HepG2 (cell line): ENCODE data around the gene ITGB7. TPM values are rescaled to one million over a fixed set of nuclear protein-coding genes. Genes with fewer than 3 reads are reported as not detected.

ENCODE experiments used
- ATAC-seq: fragments of 200-7000 bp; cut with Tn5 transposase; 3 replicates; pipeline ENCODE4 v1.9.1; 2020; ENCODE audit warnings: mild to moderate bottlenecking, moderate library complexity
- BruUV-seq: library from RNA; stranded (reverse); fragments of 400-500 nt; replicated peaks from 2 replicates; lab custom pipeline; 2021; lab: Mats Ljungman, UMichigan
- CTCF ChIA-PET: fragments of 300-600 bp; formaldehyde crosslinking; extraction: SDS; loops from one replicate; lab custom pipeline; 2021; ENCODE audit warnings: low total read pairs, inconsistent platforms, low intra/inter-chr PET ratio; lab: Yijun Ruan, JAX
- POLR2A ChIA-PET: fragments of 350-600 bp; sonication (Branson Sonifier 250); formaldehyde crosslinking; loops from one replicate; lab custom pipeline; 2020; ENCODE audit warnings: antibody characterized with exemption, inconsistent platforms; lab: Yijun Ruan, JAX
- DNase-seq: peaks from one replicate; pipeline ENCODE4 v3.0.0-alpha.2; 2015; ENCODE audit warnings: low spot score
- FAIRE-seq: peaks from 3 replicates; lab custom pipeline; 2011; peaks lifted over from hg19 to GRCh38; lab: Jason Lieb, UNC
- H2AFZ ChIP-seq: one replicate; pipeline ENCODE4 v1.6.1; 2011; ENCODE audit warnings: low read length, inconsistent platforms
- H3K27ac ChIP-seq: fragments of 300-600 bp; 3 replicates; pipeline ENCODE4 v1.8.0; 2011; ENCODE audit warnings: mixed run types, mild to moderate bottlenecking, mixed read lengths, low read length, inconsistent platforms; ENCODE audit not compliant: insufficient read depth; ENCODE audit errors: extremely low read length
- H3K27me3 ChIP-seq, 2 experiments: fragments of 200-600 bp in 1 of 2; 2 replicates in 1 of 2; 3 replicates in 1 of 2; pipeline versions ENCODE4 v1.6.0 to v1.8.0; 2011; ENCODE audit warnings: low read length in 2 of 2, mild to moderate bottlenecking in 2 of 2, moderate library complexity in 2 of 2, inconsistent platforms in 1 of 2; ENCODE audit not compliant: insufficient read depth in 2 of 2, control insufficient read depth in 1 of 2
- H3K36me3 ChIP-seq, 2 experiments: fragments of 200-600 bp in 1 of 2; replicated peaks in 1 of 2; 2 replicates in 1 of 2; 3 replicates in 1 of 2; pipeline versions ENCODE4 v1.5.1 to v1.8.0; 2011; ENCODE audit warnings: low read length in 2 of 2, inconsistent platforms in 1 of 2; ENCODE audit not compliant: insufficient read depth in 2 of 2, control insufficient read depth in 1 of 2
- H3K4me1 ChIP-seq: 2 replicates; pipeline ENCODE4 v1.5.1; 2012; ENCODE audit warnings: low read length, inconsistent platforms; ENCODE audit not compliant: insufficient read depth
- H3K4me2 ChIP-seq: 2 replicates; pipeline ENCODE4 v1.6.0; 2011; ENCODE audit warnings: low read depth, low read length, inconsistent platforms
- H3K4me3 ChIP-seq, 3 experiments: fragments of 200-600 bp in 1 of 3; sonication (generic), shearing (Covaris generic) in 1 of 3; replicated peaks in 1 of 3; 2 replicates each; pipeline ENCODE4 v1.5.1; 2011 to 2016; ENCODE audit warnings: low read length in 3 of 3, inconsistent platforms in 2 of 3, low read depth in 2 of 3, mild to moderate bottlenecking in 2 of 3, control low read depth in 1 of 3, mixed read lengths in 1 of 3; ENCODE audit not compliant: insufficient read depth in 1 of 3
- H3K79me2 ChIP-seq: one replicate; pipeline ENCODE4 v1.6.1; 2011; ENCODE audit warnings: low read length, inconsistent platforms; ENCODE audit not compliant: insufficient read depth
- H3K9ac ChIP-seq: 2 replicates; pipeline ENCODE4 v1.6.0; 2011; ENCODE audit warnings: mild to moderate bottlenecking, low read depth, low read length, inconsistent platforms; ENCODE audit not compliant: insufficient read depth
- H3K9me3 ChIP-seq: 2 replicates; pipeline ENCODE4 v1.5.1; 2012; ENCODE audit warnings: mild to moderate bottlenecking, low read length
- H4K20me1 ChIP-seq: 2 replicates; pipeline ENCODE4 v1.6.0; 2011; ENCODE audit warnings: inconsistent platforms, mild to moderate bottlenecking, low read length, moderate library complexity; ENCODE audit not compliant: insufficient read depth
- BHLHE40 ChIP-seq: IDR thresholded peaks from 2 replicates; pipeline ENCODE4 v1.6.1; 2011; ENCODE audit warnings: low read length, improper control_type of control experiment
- BORCS8-MEF2B ChIP-seq: sonication (generic); formaldehyde crosslinking; IDR thresholded peaks from 2 replicates; pipeline ENCODE4 v1.8.0; 2022; ENCODE audit warnings: mild to moderate bottlenecking, missing genetic modification reagents
- FOXM1 ChIP-seq: sonication (generic); formaldehyde crosslinking; IDR thresholded peaks from 2 replicates; pipeline ENCODE4 v1.5.0; 2020; ENCODE audit warnings: missing genetic modification reagents
- MIER3 ChIP-seq: IDR thresholded peaks from 2 replicates; pipeline ENCODE4 v1.6.1; 2016; ENCODE audit warnings: missing compliant biosample characterization, borderline replicate concordance
- NFIB ChIP-seq: sonication (generic); formaldehyde crosslinking; IDR thresholded peaks from 2 replicates; pipeline ENCODE4 v1.9.0; 2021; ENCODE audit warnings: missing genetic modification reagents, mild to moderate bottlenecking, borderline replicate concordance
- RFX3 ChIP-seq: IDR thresholded peaks from 2 replicates; pipeline ENCODE4 v1.6.1; 2016; ENCODE audit warnings: missing biosample characterization, missing genetic modification reagents
- ZMYM3 ChIP-seq: sonication (generic); formaldehyde crosslinking; IDR thresholded peaks from 2 replicates; pipeline ENCODE4 v1.5.1; 2020; ENCODE audit warnings: mild to moderate bottlenecking, missing genetic modification reagents
- ZNF678 ChIP-seq: sonication (generic); formaldehyde crosslinking; IDR thresholded peaks from 2 replicates; pipeline ENCODE4 v1.4.0; 2020; ENCODE audit warnings: mild to moderate bottlenecking, missing genetic modification reagents
- ZNF777 ChIP-seq: sonication (generic); formaldehyde crosslinking; IDR thresholded peaks from 2 replicates; pipeline ENCODE4 v1.4.0; 2020; ENCODE audit warnings: missing genetic modification reagents
- WGBS: methylation state at CpG from one replicate; pipeline ENCODE4 v1.1.6; 2017; ENCODE audit warnings: low lambda C conversion rate; 5-methylcytosine and 5-hydroxymethylcytosine counted together
- in situ Hi-C: cut with HindIII; loops from 2 replicates; pipeline ENCODE4 v1.10.0; 2017; ENCODE audit warnings: low pct_unique_long_range_greater_than_20kb; ENCODE audit not compliant: extremely low pct_ligation_motif_present
- intact Hi-C: fragments of 100-400 bp; cut with micrococcal nuclease; formaldehyde crosslinking; loops from one replicate; pipeline ENCODE4 v1.10.0; 2022; ENCODE audit not compliant: unreplicated experiment
- polyA plus RNA-seq, 8 experiments: library from polyadenylated mRNA; depleted of rRNA in 3 of 8; stranded (reverse) in 7 of 8; unstranded in 1 of 8; fragments of >200 nt; fragmentation: Illumina TruSeq in 4 of 8; extraction: Trizol in 4 of 8; gene quantifications; 2 replicates each; pipeline versions ENCODE4 v1.2.1 to v1.2.3, GENCODE V29; 2011 to 2016; ENCODE audit warnings: low read depth in 4 of 8, missing spikeins in 1 of 8, mixed read lengths in 1 of 8; ENCODE audit not compliant: insufficient read depth in 1 of 8
- total RNA-seq, 5 experiments: library from RNA; depleted of rRNA; stranded (reverse); fragments of >200 nt; fragmentation: Illumina TruSeq; extraction: Trizol; gene quantifications; 2 replicates each; pipeline ENCODE4 v1.2.3, GENCODE V29; 2016; ENCODE audit warnings: low read depth in 1 of 5
- TF ChIP-seq, protein P1 (sequence below): sonication (generic); formaldehyde crosslinking; IDR thresholded peaks from 2 replicates; pipeline ENCODE4 v1.5.1; 2020; ENCODE audit warnings: mild to moderate bottlenecking, missing genetic modification reagents, moderate library complexity
- TF ChIP-seq, protein P2 (sequence below): sonication (generic); formaldehyde crosslinking; IDR thresholded peaks from 2 replicates; pipeline ENCODE4 v1.9.0; 2021; ENCODE audit warnings: mild to moderate bottlenecking, missing genetic modification reagents
- TF ChIP-seq, protein P3 (sequence below): IDR thresholded peaks from 2 replicates; pipeline ENCODE4 v1.6.1; 2018; ENCODE audit warnings: missing genetic modification reagents

The ITGB7 gene
- total and polyA plus RNA-seq, 2 of the 13 experiments (the other 11 are each of a cell fraction or from before 2014, with no cell fraction given), result 0.16 to 0.18 TPM

DNA sequence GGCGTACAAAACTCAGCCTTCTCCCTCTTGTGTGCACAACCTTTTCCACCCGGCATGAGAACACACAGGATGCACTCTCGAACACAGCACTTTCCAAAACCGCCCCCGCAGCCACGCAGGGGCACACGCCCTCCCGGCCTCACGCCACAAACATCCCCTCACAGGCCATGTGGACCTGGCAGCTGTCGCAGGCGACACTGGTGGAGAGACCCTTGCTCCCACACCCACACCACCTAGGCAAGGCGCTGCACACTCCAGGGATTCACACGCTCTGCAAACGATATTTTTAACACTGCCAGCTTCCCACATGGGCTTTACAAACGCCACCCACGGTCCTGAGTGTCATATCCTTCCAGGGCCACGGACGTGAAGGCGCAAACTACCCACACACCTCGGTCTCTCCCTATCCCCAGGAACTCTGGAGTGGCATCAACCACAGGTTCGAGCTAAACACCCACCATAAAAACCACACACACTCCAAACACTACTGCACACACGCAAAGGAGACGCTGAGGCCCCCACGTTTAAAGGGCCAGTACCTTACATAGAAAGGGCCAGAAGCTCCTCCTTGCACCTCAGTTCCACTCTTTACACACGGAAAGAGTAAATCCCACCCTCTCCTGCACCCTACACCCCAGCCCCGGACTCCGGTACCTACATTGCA lies 12.4 kb upstream of the ITGB7 start:
- Histone ChIP-seq H3K4me2 (peak overlapping the region; percentile 100), H3K27ac (no peak overlapping the region), H4K20me1 (no peaks in the 10 kb centered on the region), H2AFZ (no peak overlapping the region), H3K4me1 (peaks cover 64% of the 10 kb centered on the region), H3K9ac (peak overlapping the region; percentile 31), H3K9me3 (no peaks in the 10 kb centered on the region), H3K4me3 (peak overlapping the region; percentile 75 to 89 (median 89)), H3K27me3 (peaks cover 0 to 15% of the 10 kb centered on the region in 2 experiments; a peak in 3 of 5 replicates), H3K79me2 (no peaks in the 10 kb centered on the region), H3K36me3 (no peaks in the 10 kb centered on the region)
- ChIA-PET CTCF (no interaction called here), POLR2A (interaction anchor here (1.0 to 3.7 kb wide), 11 partner anchors 11 to 282 kb away, joined by 3 to 17 read pairs (median 8); partner anchors contain the start of genes AAAS, CSAD, ESPL1 and PFDN5)
- 7% methylated on average over 24 of the region's 27 CpGs for WGBS
- no peak for FAIRE-seq
- in situ Hi-C loops, result loop anchor here (5.0 kb wide), 1 partner anchor 48 kb away; the partner anchor contains the start of gene ESPL1
- BruUV-seq, result no TSS peak
- intact Hi-C loops, result no loop called here
- no peak for ATAC-seq
- no peak for DNase-seq
- TF ChIP-seq, protein P1, sequence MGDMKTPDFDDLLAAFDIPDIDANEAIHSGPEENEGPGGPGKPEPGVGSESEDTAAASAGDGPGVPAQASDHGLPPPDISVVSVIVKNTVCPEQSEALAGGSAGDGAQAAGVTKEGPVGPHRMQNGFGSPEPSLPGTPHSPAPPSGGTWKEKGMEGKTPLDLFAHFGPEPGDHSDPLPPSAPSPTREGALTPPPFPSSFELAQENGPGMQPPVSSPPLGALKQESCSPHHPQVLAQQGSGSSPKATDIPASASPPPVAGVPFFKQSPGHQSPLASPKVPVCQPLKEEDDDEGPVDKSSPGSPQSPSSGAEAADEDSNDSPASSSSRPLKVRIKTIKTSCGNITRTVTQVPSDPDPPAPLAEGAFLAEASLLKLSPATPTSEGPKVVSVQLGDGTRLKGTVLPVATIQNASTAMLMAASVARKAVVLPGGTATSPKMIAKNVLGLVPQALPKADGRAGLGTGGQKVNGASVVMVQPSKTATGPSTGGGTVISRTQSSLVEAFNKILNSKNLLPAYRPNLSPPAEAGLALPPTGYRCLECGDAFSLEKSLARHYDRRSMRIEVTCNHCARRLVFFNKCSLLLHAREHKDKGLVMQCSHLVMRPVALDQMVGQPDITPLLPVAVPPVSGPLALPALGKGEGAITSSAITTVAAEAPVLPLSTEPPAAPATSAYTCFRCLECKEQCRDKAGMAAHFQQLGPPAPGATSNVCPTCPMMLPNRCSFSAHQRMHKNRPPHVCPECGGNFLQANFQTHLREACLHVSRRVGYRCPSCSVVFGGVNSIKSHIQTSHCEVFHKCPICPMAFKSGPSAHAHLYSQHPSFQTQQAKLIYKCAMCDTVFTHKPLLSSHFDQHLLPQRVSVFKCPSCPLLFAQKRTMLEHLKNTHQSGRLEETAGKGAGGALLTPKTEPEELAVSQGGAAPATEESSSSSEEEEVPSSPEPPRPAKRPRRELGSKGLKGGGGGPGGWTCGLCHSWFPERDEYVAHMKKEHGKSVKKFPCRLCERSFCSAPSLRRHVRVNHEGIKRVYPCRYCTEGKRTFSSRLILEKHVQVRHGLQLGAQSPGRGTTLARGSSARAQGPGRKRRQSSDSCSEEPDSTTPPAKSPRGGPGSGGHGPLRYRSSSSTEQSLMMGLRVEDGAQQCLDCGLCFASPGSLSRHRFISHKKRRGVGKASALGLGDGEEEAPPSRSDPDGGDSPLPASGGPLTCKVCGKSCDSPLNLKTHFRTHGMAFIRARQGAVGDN (CRISPR knock-in tag), result peak; percentile 42
- TF ChIP-seq BORCS8-MEF2B (CRISPR knock-in tag) (no peak), NFIB (CRISPR knock-in tag) (0 out of 2 replicates have a peak, but pooled peaks have one; percentile 31), RFX3 (CRISPR knock-in tag) (no peak), ZMYM3 (CRISPR knock-in tag) (0 out of 2 replicates have a peak, but pooled peaks have one; percentile 21), BHLHE40 (no peak), MIER3 (CRISPR knock-in tag) (no peak), ZNF777 (CRISPR knock-in tag) (0 out of 2 replicates have a peak, but pooled peaks have one; percentile 36), FOXM1 (CRISPR knock-in tag) (no peak), ZNF678 (CRISPR knock-in tag) (no peak)
- TF ChIP-seq, protein P2, sequence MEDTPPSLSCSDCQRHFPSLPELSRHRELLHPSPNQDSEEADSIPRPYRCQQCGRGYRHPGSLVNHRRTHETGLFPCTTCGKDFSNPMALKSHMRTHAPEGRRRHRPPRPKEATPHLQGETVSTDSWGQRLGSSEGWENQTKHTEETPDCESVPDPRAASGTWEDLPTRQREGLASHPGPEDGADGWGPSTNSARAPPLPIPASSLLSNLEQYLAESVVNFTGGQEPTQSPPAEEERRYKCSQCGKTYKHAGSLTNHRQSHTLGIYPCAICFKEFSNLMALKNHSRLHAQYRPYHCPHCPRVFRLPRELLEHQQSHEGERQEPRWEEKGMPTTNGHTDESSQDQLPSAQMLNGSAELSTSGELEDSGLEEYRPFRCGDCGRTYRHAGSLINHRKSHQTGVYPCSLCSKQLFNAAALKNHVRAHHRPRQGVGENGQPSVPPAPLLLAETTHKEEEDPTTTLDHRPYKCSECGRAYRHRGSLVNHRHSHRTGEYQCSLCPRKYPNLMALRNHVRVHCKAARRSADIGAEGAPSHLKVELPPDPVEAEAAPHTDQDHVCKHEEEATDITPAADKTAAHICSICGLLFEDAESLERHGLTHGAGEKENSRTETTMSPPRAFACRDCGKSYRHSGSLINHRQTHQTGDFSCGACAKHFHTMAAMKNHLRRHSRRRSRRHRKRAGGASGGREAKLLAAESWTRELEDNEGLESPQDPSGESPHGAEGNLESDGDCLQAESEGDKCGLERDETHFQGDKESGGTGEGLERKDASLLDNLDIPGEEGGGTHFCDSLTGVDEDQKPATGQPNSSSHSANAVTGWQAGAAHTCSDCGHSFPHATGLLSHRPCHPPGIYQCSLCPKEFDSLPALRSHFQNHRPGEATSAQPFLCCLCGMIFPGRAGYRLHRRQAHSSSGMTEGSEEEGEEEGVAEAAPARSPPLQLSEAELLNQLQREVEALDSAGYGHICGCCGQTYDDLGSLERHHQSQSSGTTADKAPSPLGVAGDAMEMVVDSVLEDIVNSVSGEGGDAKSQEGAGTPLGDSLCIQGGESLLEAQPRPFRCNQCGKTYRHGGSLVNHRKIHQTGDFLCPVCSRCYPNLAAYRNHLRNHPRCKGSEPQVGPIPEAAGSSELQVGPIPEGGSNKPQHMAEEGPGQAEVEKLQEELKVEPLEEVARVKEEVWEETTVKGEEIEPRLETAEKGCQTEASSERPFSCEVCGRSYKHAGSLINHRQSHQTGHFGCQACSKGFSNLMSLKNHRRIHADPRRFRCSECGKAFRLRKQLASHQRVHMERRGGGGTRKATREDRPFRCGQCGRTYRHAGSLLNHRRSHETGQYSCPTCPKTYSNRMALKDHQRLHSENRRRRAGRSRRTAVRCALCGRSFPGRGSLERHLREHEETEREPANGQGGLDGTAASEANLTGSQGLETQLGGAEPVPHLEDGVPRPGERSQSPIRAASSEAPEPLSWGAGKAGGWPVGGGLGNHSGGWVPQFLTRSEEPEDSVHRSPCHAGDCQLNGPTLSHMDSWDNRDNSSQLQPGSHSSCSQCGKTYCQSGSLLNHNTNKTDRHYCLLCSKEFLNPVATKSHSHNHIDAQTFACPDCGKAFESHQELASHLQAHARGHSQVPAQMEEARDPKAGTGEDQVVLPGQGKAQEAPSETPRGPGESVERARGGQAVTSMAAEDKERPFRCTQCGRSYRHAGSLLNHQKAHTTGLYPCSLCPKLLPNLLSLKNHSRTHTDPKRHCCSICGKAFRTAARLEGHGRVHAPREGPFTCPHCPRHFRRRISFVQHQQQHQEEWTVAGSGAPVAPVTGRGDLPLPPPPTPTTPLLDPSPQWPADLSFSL (CRISPR knock-in tag), result 0 out of 2 replicates have a peak, but pooled peaks have one; percentile 67
- TF ChIP-seq, protein P3, sequence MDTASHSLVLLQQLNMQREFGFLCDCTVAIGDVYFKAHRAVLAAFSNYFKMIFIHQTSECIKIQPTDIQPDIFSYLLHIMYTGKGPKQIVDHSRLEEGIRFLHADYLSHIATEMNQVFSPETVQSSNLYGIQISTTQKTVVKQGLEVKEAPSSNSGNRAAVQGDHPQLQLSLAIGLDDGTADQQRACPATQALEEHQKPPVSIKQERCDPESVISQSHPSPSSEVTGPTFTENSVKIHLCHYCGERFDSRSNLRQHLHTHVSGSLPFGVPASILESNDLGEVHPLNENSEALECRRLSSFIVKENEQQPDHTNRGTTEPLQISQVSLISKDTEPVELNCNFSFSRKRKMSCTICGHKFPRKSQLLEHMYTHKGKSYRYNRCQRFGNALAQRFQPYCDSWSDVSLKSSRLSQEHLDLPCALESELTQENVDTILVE, result no peak
